T-helper 22 cell (primary cell): Measurements from ENCODE around the gene DHH.
"Not testable (repeated sequence)": the region's sequence is repeated elsewhere in the genome, so short reads cannot be mapped to it uniquely, and the experiment has no call there.

ENCODE experiments used
- DNase-seq: peaks from one replicate; pipeline ENCODE4 v3.0.0-alpha.2; 2020; ENCODE audit warnings: low read depth

DHH gene

GRCh38 chr12:49069507-49070346 lies 24.9 kb downstream of the DHH start, which contains the start of gene RHEBL1:
RHEBL1 (minus strand) TSS chr12:49069979; CDS start chr12:49069785, 194 bp downstream.
- peak; percentile 97 for DNase-seq

- DNase-seq, result no peak
Observed at GRCh38 chr12:49068879-49069506, 25.6 kb downstream of the DHH start.

DNA sequence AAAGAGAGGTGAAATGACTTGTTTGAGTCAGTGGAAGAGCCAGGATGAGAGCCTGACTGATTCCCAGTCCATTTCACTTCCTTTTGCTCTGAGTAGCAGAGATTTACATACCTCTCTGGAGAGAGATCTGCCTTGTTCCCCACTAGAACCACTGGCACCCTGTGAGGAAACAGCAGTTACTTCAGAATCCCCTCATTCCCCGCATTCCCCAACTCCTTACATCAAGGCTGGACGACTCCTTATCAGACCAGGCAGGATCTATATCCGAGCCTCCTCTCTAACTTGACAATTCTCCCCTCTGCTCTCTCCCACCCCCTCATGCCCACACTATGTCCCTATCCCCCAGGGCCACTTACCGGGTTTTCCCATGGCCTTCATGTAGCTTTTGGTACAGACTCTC lies 28.5 kb downstream of the DHH start:
- DNase-seq, result no peak

DNA sequence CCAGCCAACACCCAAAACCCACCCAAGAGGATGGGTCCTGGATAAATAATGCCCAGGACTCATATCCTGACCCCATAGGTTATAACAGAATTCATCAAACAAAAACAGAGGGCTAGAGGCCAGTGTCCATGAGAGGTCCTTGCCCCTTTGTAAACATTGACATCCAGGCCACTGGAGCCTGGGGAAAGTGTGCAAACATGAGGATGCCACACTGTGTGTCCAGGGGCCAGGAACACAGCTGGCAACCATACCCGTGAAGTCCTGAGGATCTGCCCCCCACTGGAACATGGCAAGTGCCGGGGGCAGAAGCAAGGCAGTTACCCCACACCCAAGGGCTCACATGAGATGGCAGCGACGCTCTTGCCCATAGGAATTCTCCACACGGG lies 29.8 kb downstream of the DHH start:
- DNase-seq, result no peak

DNA sequence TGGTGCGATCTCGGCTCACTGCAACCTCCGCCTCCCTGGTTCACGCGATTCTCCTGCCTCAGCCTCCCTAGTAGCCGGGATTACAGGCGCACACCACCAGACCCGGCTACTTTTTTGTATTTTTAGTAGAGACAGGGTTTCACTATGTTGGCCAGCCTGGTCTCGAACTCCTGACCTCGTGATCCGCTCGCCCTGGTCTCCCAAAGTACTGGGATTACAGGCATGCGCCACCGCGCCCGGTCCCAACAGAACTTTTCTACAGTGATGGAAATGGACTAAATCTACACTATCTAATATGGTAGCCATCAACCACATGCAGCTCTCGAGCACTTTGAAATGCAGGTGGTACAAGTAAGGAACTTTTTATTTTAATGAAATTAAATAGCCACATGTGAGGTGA lies 32.7 kb downstream of the DHH start:
- DNase-seq, result not testable (repeated sequence)

- DNase-seq, result no peak
Observed at GRCh38 chr12:49061157-49061650, 33.4 kb downstream of the DHH start.

DNA sequence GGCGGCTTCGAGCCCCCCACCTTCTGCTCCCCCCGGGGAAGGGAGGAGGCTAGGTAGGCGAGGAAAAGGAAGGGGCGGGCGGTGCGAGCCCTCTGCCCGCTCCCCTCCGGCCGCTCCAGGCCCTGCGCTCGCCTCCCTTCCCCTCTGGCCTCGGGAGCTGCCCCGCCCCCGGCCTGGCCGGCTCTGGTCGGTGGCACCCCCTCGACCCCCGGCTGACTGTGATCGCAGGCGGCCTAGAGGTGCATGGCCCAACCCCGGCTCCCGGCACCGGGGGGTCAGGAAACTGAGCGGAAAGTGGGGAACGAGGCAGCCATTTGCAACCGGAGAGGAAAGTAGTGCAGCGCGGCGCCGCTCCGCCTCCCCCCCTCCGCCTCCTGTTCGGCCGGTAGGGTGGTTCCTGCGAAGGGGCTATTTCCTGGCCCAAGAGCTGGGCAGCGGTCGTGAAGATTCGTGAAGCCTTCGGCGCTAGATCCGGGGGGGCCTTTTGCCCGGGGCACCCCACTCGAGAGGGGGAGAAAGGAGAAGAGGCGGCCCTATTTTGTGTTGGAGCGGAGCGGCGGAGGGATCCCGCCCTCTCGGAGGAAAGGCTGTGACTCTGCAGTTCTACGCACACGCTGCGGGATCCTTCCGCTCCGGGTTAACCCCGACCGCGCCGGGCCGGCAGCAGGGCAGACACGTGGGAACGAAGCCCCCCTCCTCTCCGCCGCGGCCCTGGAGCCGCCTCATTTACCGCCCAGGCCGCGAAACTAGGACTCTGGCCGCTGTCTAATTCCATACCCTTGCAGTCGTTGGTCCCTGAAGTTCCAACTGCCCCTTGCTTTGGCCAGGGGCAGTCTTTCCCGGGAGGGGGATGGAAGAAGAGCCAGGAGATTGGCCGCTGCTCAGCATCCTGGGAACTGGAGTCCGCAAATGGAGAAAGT lies 34.1 kb downstream of the DHH start, which contains the start of gene KMT2D:
Gene KMT2D (minus strand): TSS at position 558 of the 920 bp plus-strand sequence. CDS start 5,470 bp downstream, outside the sequence.
- DNase-seq, result peak; percentile 77

GRCh38 chr12:49059299-49060171 lies 35.1 kb downstream of the DHH start:
- no peak for DNase-seq

DNA sequence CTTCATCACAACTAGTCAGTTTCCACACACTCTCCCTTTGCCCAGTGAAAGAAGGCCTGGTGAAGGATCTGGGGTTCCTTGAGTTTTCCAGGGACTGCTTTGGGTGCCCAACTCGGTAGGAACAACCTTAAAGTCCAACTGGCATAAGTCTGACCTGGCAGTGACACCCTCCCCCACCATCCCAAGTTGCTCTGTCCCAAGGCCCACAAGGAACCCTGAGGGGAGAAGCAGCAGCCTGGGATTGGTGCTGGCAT lies 35.6 kb downstream of the DHH start:
- DNase-seq, result no peak

- DNase-seq, result no peak
Observed at GRCh38 chr12:49058366-49059044, 36.1 kb downstream of the DHH start.

GRCh38 chr12:49057888-49058287 lies 36.7 kb downstream of the DHH start:
- DNase-seq, result no peak

DNA sequence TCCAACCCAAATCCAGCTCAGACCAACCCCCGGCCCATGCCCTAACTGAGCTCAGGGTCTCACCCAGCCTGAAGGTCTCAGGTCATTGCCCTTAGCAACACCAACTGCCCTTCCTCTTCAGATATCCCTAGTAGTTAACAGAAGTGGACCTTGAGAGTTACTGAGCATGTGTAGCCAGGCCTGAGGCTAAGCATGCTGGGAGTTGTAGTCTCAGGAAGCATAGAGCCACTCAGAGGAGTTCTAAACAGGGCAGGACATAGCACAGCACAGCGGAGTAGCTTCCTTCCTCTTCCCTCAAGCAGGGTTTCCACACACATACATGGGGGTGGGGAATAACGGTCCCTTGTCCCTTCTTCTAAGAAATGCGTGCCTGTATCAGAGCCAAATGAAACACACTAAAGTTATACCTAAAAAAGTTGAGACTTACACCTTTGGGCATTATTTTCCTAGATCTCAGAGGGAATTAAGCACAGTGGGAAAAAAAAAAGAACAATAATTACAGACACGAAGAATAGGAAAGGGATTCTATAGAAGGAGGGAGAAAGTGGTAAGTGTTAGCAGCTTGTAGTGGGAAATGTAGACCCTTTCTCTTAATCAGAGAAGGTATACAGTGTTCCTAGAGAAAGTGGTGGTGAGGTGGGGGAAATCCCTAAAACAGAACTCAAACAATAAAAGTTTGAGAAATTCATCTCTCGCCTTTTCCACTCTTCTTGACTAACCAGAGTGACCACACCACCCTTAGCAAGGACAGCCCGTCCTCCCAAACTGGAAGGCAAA lies 38.4 kb downstream of the DHH start:
- DNase-seq, result peak; percentile 45

- DNase-seq, result no peak
Observed at GRCh38 chr12:49055092-49055491, 39.5 kb downstream of the DHH start.

DNA sequence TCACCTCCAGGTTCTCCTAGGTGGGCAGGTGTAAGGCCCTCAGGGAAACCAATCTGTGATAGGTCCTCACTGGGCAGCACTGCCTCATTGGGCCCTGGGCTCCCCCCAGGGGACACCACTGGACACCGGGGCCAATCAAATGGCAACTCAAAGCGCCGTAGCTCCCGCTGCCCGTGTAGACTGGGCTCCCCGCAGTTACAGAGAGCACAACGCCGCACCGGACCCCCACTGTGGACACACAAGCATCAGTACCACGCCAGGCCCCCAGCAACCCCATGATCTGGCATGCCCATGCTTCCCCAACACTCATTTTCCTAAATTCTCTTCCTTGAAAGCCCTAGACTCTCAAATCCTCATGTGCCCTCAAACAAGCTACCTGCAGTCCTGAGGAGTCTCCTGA lies 40.1 kb downstream of the DHH start:
- no peak for DNase-seq

GRCh38 chr12:49054096-49054495 lies 40.5 kb downstream of the DHH start:
- DNase-seq, result no peak

DNA sequence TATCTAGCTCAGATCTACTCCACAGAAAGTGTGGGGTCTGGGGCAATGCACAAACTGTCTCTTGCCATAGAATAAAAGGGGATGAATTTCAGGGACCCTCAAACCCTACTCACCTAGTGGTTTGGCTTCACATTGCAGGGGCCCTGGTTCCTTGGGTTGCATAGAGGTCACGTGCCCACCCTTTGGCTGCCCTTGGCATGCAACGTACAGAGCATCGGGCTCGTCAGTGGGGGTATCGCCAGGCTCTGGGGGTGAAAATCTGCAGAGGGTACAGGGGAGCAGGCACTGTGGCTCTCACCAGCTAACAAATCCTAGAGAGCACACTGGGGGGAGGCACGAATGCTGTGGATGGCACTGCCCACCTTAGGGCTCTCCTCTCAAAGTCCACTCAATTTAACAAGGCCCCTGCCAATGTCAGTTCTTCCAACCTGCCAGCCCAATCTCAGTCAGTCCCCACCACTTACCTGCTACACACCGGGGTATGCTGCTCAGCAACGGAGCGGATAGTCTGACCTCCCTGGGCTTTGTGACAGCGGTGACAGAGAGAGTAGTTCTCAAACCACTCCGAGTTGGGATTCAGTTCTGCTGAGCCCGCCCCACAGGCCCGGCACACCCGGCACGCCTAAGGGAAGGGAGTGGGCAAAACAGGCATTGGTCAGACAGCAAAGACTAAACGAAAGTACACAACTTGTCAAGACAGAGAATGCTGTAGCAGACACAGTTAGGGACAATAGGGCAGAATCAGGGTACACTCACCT lies 42.0 kb downstream of the DHH start:
- DNase-seq, result no peak

- DNase-seq, result no peak
Observed at GRCh38 chr12:49051777-49052438, 42.7 kb downstream of the DHH start.

DNA sequence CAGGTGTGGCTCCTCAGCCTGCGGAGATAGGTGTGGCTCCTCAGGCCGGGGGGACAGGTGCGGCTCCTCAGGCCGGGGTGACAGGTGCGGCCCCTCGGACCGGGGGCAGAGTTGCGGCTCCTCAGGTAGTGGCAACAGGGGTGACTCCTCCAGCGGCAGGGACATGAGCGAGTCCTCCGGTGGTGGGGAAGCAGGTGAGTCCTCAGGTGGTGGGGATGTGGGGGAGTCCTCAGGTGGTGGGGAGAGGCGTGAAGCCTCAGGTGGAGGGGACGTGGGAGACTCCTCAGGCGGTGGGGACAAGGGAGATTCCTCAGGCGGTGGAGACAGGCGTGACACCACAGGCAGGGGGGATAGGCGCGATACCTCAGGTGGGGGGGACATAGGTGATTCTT lies 43.2 kb downstream of the DHH start:
- DNase-seq, result no peak
